ENCODE results near the gene REX1BD. TPM values are rescaled to one million over a fixed set of nuclear protein-coding genes. Genes with fewer than 3 reads are reported as not detected.

Gene REX1BD
- total and polyA plus RNA-seq, 10 of the 15 experiments (the other 5 are each of a cell fraction or from before 2014, with no cell fraction given) = 1.1 to 101 (median 35.0) TPM

- FAIRE-seq (no peak), DNase-seq (ENCODE audit: low read depth, low spot score) (no peak), ATAC-seq (no peak)
- peaks cover 8% of the 10 kb centered on the region; the same call in 1 of the 2 replicates for H4K20me1 ChIP-seq (ENCODE audit: control insufficient read depth, insufficient read depth)
- no peak overlapping the region for H2AFZ ChIP-seq (ENCODE audit: control insufficient read depth, low read depth, low read length)
- H3K36me3 ChIP-seq (ENCODE audit: control insufficient read depth in 2 of 2, insufficient read depth in 2 of 2, low read length in 1 of 2) = peaks cover 11 to 21% of the 10 kb centered on the region in 2 experiments; a peak in 3 of 4 replicates
- no peak overlapping the region for H3K27ac ChIP-seq (ENCODE audit: control insufficient read depth, insufficient read depth)
- H3K79me2 ChIP-seq (ENCODE audit: control insufficient read depth, insufficient read depth, low read length) = peaks cover 13% of the 10 kb centered on the region
- H3K4me3 ChIP-seq = no peak overlapping the region
- H3K9ac ChIP-seq (ENCODE audit: control insufficient read depth, insufficient read depth, low read length) = no peak overlapping the region
- H3K4me2 ChIP-seq (ENCODE audit: control insufficient read depth, insufficient read depth) = no peak overlapping the region
- no peaks in the 10 kb centered on the region for H3K9me3 ChIP-seq (replicated peaks; ENCODE audit: control insufficient read depth, insufficient read depth, low read length)
- ChIA-PET CTCF (interaction anchor here (1.5 kb wide), 1 partner anchor 9 kb away, joined by 4 read pairs; no protein-coding TSS in a partner anchor), POLR2A (interaction anchor here (1.5 kb wide), 1 partner anchor 20 kb away, joined by 3 read pairs; the partner anchor contains the start of gene KXD1), RAD21 (ENCODE audit: unreplicated experiment) (no interaction called here), SMC1A (ENCODE audit: uncharacterized antibody, unreplicated experiment) (interaction anchor here (1.5 kb wide), 1 partner anchor 8 kb away, joined by 5 read pairs; no protein-coding TSS in a partner anchor)
- intact Hi-C loops (cut with micrococcal nuclease; ENCODE audit: unreplicated experiment) = no loop called here
- BruUV-seq (replicated peaks) = no TSS peak
- no peaks in the 10 kb centered on the region for H3K27me3 ChIP-seq (replicated peaks in 1 of 2; ENCODE audit: control insufficient read depth in 2 of 2, insufficient read depth in 2 of 2, low read length in 1 of 2)
- 94% methylated on average over 21 of the region's 21 CpGs for WGBS (ENCODE audit: insufficient coverage, insufficient replicate concordance, low lambda C conversion rate, missing lambda C conversion rate)
- TF ChIP-seq POLR2A (IDR thresholded peaks at IDR 0.05; ENCODE audit: low read depth, low read length) (peak; percentile 42; the same call in 1 of the 2 replicates), MTA2 (IDR thresholded peaks at IDR 0.05; ENCODE audit: low read depth) (no peak)
- in situ Hi-C loops (cut with MboI) = no loop called here
- peaks cover 11% of the 10 kb centered on the region; the same call in 1 of the 2 replicates for H3K4me1 ChIP-seq (ENCODE audit: control insufficient read depth, insufficient read depth, low read length)
These were observed 11.2 kb upstream of the REX1BD start for GRCh38 chr19:18577365-18577914.

- H3K9ac ChIP-seq (ENCODE audit: control insufficient read depth, insufficient read depth, low read length) = no peak overlapping the region
- intact Hi-C loops (cut with micrococcal nuclease; ENCODE audit: unreplicated experiment) (no loop called here), in situ Hi-C loops (cut with MboI) (no loop called here)
- CTCF ChIA-PET = interaction anchor here (1.3 to 1.6 kb wide), 3 partner anchors 9 to 18 kb away, joined by 3 to 6 read pairs (median 3); partner anchors contain the start of gene REX1BD
- POLR2A ChIA-PET = interaction anchor here (1.6 kb wide), 1 partner anchor 9 kb away, joined by 5 read pairs; the partner anchor contains the start of gene UBA52
- RAD21 ChIA-PET (ENCODE audit: unreplicated experiment) = no interaction called here
- H3K4me1 ChIP-seq (ENCODE audit: control insufficient read depth, insufficient read depth, low read length) = peaks cover 2% of the 10 kb centered on the region; the same call in 1 of the 2 replicates
- 60% methylated on average over 7 of the region's 7 CpGs for WGBS (ENCODE audit: insufficient coverage, insufficient replicate concordance, low lambda C conversion rate, missing lambda C conversion rate)
- H3K9me3 ChIP-seq (replicated peaks; ENCODE audit: control insufficient read depth, insufficient read depth, low read length) = no peaks in the 10 kb centered on the region
- FAIRE-seq (no peak), ATAC-seq (no peak), DNase-seq (ENCODE audit: low read depth, low spot score) (no peak)
- no peaks in the 10 kb centered on the region for H3K27me3 ChIP-seq (replicated peaks in 1 of 2; ENCODE audit: control insufficient read depth in 2 of 2, insufficient read depth in 2 of 2, low read length in 1 of 2)
- no peak overlapping the region for H3K4me3 ChIP-seq
- no peaks in the 10 kb centered on the region for H3K79me2 ChIP-seq (ENCODE audit: control insufficient read depth, insufficient read depth, low read length)
- no peak overlapping the region for H3K4me2 ChIP-seq (ENCODE audit: control insufficient read depth, insufficient read depth)
- no peak overlapping the region for H2AFZ ChIP-seq (ENCODE audit: control insufficient read depth, low read depth, low read length)
- peaks cover 3 to 16% of the 10 kb centered on the region in 2 experiments; a peak in 3 of 4 replicates for H3K36me3 ChIP-seq (ENCODE audit: control insufficient read depth in 2 of 2, insufficient read depth in 2 of 2, low read length in 1 of 2)
- H4K20me1 ChIP-seq (ENCODE audit: control insufficient read depth, insufficient read depth) = no peaks in the 10 kb centered on the region
- no TSS peak for BruUV-seq (replicated peaks)
- SMC1A ChIA-PET (ENCODE audit: uncharacterized antibody, unreplicated experiment) = no interaction called here
- H3K27ac ChIP-seq (ENCODE audit: control insufficient read depth, insufficient read depth) = no peak overlapping the region
- TF ChIP-seq RAD21 (IDR thresholded peaks at IDR 0.05; ENCODE audit: insufficient read depth, low read depth, low read length) (no peak), ZNF687 (IDR thresholded peaks at IDR 0.05) (no peak), ZBTB33 (IDR thresholded peaks at IDR 0.05) (no peak), E4F1 (IDR thresholded peaks at IDR 0.05; ENCODE audit: borderline replicate concordance, partially characterized antibody) (no peak)
These were observed 8.3 kb upstream of the REX1BD start for GRCh38 chr19:18580311-18580710.

Data from GM12878 (cell line).